Spleen (tissue), 11 donors: ENCODE data around the gene HBZ. TPM values are rescaled to one million over a fixed set of nuclear protein-coding genes. Genes with fewer than 3 reads are reported as not detected.
A peak's percentile ranks its signal among the peaks of the same experiment; 100 is the strongest.

Experiments used
- DNase-seq: peaks from one replicate; pipeline ENCODE4 v3.0.0-alpha.2; 2020
- H3K27ac ChIP-seq, 8 donors: fragments of 200-600 bp; sonication (generic) in 7 of 8; 1 replicate in 4 of 8; 2 replicates in 4 of 8; pipeline versions ENCODE4 v1.5.0 to v1.8.0; 2016 to 2021; ENCODE audit warnings: inconsistent platforms in 4 of 8, mild to moderate bottlenecking in 4 of 8, moderate library complexity in 1 of 8
- H3K27me3 ChIP-seq, 7 donors: fragments of 200-600 bp; sonication (generic) in 6 of 7; replicated peaks in 1 of 7; 1 replicate in 4 of 7; 2 replicates in 3 of 7; pipeline versions ENCODE4 v1.5.0 to v1.8.0; 2016 to 2021; ENCODE audit warnings: inconsistent platforms in 3 of 7, mild to moderate bottlenecking in 1 of 7
- H3K36me3 ChIP-seq, 6 donors: fragments of 200-600 bp; sonication (generic) in 5 of 6; 1 replicate in 4 of 6; 2 replicates in 2 of 6; pipeline versions ENCODE4 v1.5.0 to v1.8.0; 2016 to 2021; ENCODE audit warnings: inconsistent platforms in 2 of 6
- H3K4me1 ChIP-seq, 6 donors: fragments of 200-600 bp; sonication (generic) in 5 of 6; 1 replicate in 3 of 6; 2 replicates in 3 of 6; pipeline versions ENCODE4 v1.5.0 to v1.8.0; 2016 to 2021; ENCODE audit warnings: inconsistent platforms in 3 of 6
- H3K4me3 ChIP-seq, 8 donors: fragments of 200-600 bp; sonication (generic) in 7 of 8; 1 replicate in 4 of 8; 2 replicates in 4 of 8; pipeline versions ENCODE4 v1.5.0 to v1.8.0; 2016 to 2021; ENCODE audit warnings: inconsistent platforms in 4 of 8, mild to moderate bottlenecking in 4 of 8, moderate library complexity in 2 of 8
- H3K9me3 ChIP-seq, 8 donors: fragments of 200-600 bp; sonication (generic) in 7 of 8; 1 replicate in 4 of 8; 2 replicates in 4 of 8; pipeline versions ENCODE4 v1.5.0 to v1.8.0; 2016 to 2021; ENCODE audit warnings: inconsistent platforms in 4 of 8
- CTCF ChIP-seq, 11 experiments: fragments of 200-600 bp in 7 of 11; fragments of 450-650 bp in 4 of 11; sonication (generic) in 4 of 11; IDR thresholded peaks in 8 of 11; conservative IDR thresholded peaks in 3 of 11; 1 replicate in 7 of 11; 2 replicates in 4 of 11; pipeline versions ENCODE4 v1.4.0 to v1.8.0; 2016 to 2021; ENCODE audit warnings: antibody characterized with exemption in 11 of 11, inconsistent platforms in 4 of 11, mild to moderate bottlenecking in 1 of 11
- POLR2A ChIP-seq, 3 donors: fragments of 450-650 bp; IDR thresholded peaks; one replicate each; pipeline ENCODE4 v1.5.1; 2017; ENCODE audit warnings: antibody characterized with exemption in 3 of 3, mild to moderate bottlenecking in 1 of 3
- POLR2AphosphoS5 ChIP-seq, 3 donors: sonication (generic); formaldehyde crosslinking; IDR thresholded peaks; one replicate each; pipeline ENCODE4 v1.5.1; 2017; ENCODE audit warnings: antibody characterized with exemption in 3 of 3
- WGBS, 5 donors: extraction: QIAGEN DNeasy Blood & Tissue Kit in 3 of 5; methylation state at CpG; one replicate each; pipeline versions ENCODE4 v1.1.5 to v1.1.7; 2013 to 2018; 5-methylcytosine and 5-hydroxymethylcytosine counted together
- intact Hi-C: fragments of 100-400 bp; cut with DNase I; formaldehyde crosslinking; loops from one replicate; pipeline ENCODE4 v1.15.0; 2023; ENCODE audit warnings: low total_unique reads
- polyA plus RNA-seq, 3 donors: library from polyadenylated mRNA; stranded (reverse); fragments of 200-250 nt; gene quantifications; one replicate each; pipeline ENCODE4 v1.2.1, GENCODE V29; 2013
- total RNA-seq, 7 donors: library from RNA; depleted of rRNA in 3 of 7; stranded (reverse); fragments of >200 nt in 3 of 7; fragmentation: NEBNext Ultra II Directional in 4 of 7; extraction: Animal tissue kit (Norgen Biotek cat#: 25700) in 4 of 7; gene quantifications; one replicate each; pipeline versions ENCODE4 v1.1.0 to v1.2.1, GENCODE V29; 2016 to 2021
- donor health status: healthy with polysubstance abuse.
- donor health status: DM: no; HTN: no; CAD: no; lungs with moderate emphysema.
- donor health status: DM: no; HTN: no; CAD: no.
- donor health status: Bipolar disorder and iron deficiency.
- donor health status: healthy.
- donor health status: DM: no; HTN: no; CAD: no.
- donor health status: DM: yes; HTN: yes; CAD: no.

HBZ gene
- total and polyA plus RNA-seq, 10 donors = 0.16 to 1.2 TPM; not detected in 8

- DNase-seq = no peak
- 94 to 97% (median 94%) methylated on average over 7 of the region's 7 CpGs for WGBS, 5 donors
- H3K27ac ChIP-seq = no peak overlapping the region
- peaks cover 0 to 9% (median 0%) of the 10 kb centered on the region in 6 donors for H3K36me3 ChIP-seq
- peaks cover 0 to 42% (median 10%) of the 10 kb centered on the region in 6 donors for H3K4me1 ChIP-seq
- intact Hi-C loops = no loop called here
- no peak for TF ChIP-seq CTCF (IDR thresholded peaks at IDR 0.05 in 8 of 11, conservative IDR thresholded peaks at IDR 0.05 in 3 of 11)
- no peak for TF ChIP-seq POLR2A (IDR thresholded peaks at IDR 0.05)
- no peak for TF ChIP-seq POLR2AphosphoS5 (IDR thresholded peaks at IDR 0.05)
- H3K27me3 ChIP-seq = no peaks in the 10 kb centered on the region
- H3K4me3 ChIP-seq = no peak overlapping the region
- no peaks in the 10 kb centered on the region for H3K9me3 ChIP-seq
Measured at GRCh38 chr16:132120-132519, 20.3 kb upstream of the HBZ start.

GRCh38 chr16:133716-134115, 18.7 kb upstream of the HBZ start:
- TF ChIP-seq POLR2A (IDR thresholded peaks at IDR 0.05) = no peak
- no peak for TF ChIP-seq POLR2AphosphoS5 (IDR thresholded peaks at IDR 0.05)
- no peak for TF ChIP-seq CTCF (IDR thresholded peaks at IDR 0.05 in 8 of 11, conservative IDR thresholded peaks at IDR 0.05 in 3 of 11)
- intact Hi-C loops = no loop called here
- no peak for DNase-seq
- no peaks in the 10 kb centered on the region for H3K27me3 ChIP-seq
- peaks cover 0 to 9% (median 0%) of the 10 kb centered on the region in 6 donors for H3K36me3 ChIP-seq
- WGBS, 5 donors = 95 to 100% (median 99%) methylated on average over 2 of the region's 2 CpGs
- H3K4me3 ChIP-seq = no peak overlapping the region
- no peak overlapping the region for H3K27ac ChIP-seq
- H3K9me3 ChIP-seq = no peaks in the 10 kb centered on the region
- peaks cover 4 to 50% (median 19%) of the 10 kb centered on the region in 6 donors for H3K4me1 ChIP-seq

GRCh38 chr16:138049-138417, 14.4 kb upstream of the HBZ start:
- WGBS, 5 donors = 0 to 2% (median 0%) methylated on average over 13 to 30 of the region's 30 CpGs

More at GRCh38 chr16:138049-138417, 14.4 kb upstream of the HBZ start:
- peak overlapping the region in 5 of 8 donors; percentile 43 to 94 (median 91) for H3K27ac ChIP-seq
- intact Hi-C loops = no loop called here
- DNase-seq = peak; percentile 87
- H3K36me3 ChIP-seq = no peaks in the 10 kb centered on the region
- H3K9me3 ChIP-seq = no peaks in the 10 kb centered on the region
- H3K27me3 ChIP-seq = peaks cover 0 to 4% (median 0%) of the 10 kb centered on the region in 7 donors
- TF ChIP-seq POLR2AphosphoS5 (IDR thresholded peaks at IDR 0.05) = no peak
- TF ChIP-seq CTCF (IDR thresholded peaks at IDR 0.05 in 8 of 11, conservative IDR thresholded peaks at IDR 0.05 in 3 of 11) = no peak
- TF ChIP-seq POLR2A (IDR thresholded peaks at IDR 0.05) = no peak
- peak overlapping the region; percentile 38 to 85 (median 62) for H3K4me3 ChIP-seq
- H3K4me1 ChIP-seq = peaks cover 4 to 50% (median 21%) of the 10 kb centered on the region in 6 donors
